Activated naive CD8-positive, alpha-beta T cell treated with anti-CD3 and anti-CD28 coated beads, Interleukin-2, amount 50 U/mL, for 24 hours (primary cell): Measurements from ENCODE around the gene FOXO6.
A peak's percentile ranks its signal among the peaks of the same experiment; 100 is the strongest.

Experiments
- ATAC-seq: fragments of 150-1000 bp; cut with Tn5 transposase; one replicate; pipeline ENCODE4 v1.10.0; 2021
- DNase-seq: peaks from one replicate; pipeline ENCODE4 v3.0.0; 2021
- H3K27ac Mint-ChIP-seq: one replicate; pipeline ENCODE4 v1.8.0; 2021; ENCODE audit warnings: mild to moderate bottlenecking, mixed read lengths
- H3K27me3 Mint-ChIP-seq: one replicate; pipeline ENCODE4 v1.8.0; 2021; ENCODE audit warnings: mixed read lengths
- H3K36me3 Mint-ChIP-seq: one replicate; pipeline ENCODE4 v1.8.0; 2021; ENCODE audit warnings: low read depth, mixed read lengths
- H3K4me1 Mint-ChIP-seq: one replicate; pipeline ENCODE4 v1.8.0; 2021; ENCODE audit warnings: mixed read lengths
- H3K4me3 Mint-ChIP-seq: one replicate; pipeline ENCODE4 v1.8.0; 2021; ENCODE audit warnings: mild to moderate bottlenecking, moderate library complexity, mixed read lengths
- H3K9me3 Mint-ChIP-seq: one replicate; pipeline ENCODE4 v1.8.0; 2021; ENCODE audit warnings: mixed read lengths

The FOXO6 gene

GRCh38 chr1:41364442-41365319, 3.4 kb downstream of the FOXO6 start:
- no peak for DNase-seq
- peak overlapping the region; percentile 6 for H3K4me3 Mint-ChIP-seq
- H3K4me1 Mint-ChIP-seq = peaks cover 16% of the 10 kb centered on the region
- H3K36me3 Mint-ChIP-seq = no peaks in the 10 kb centered on the region
- H3K27ac Mint-ChIP-seq = no peak overlapping the region
- ATAC-seq = no peak
- H3K27me3 Mint-ChIP-seq = peaks cover 51% of the 10 kb centered on the region
- H3K9me3 Mint-ChIP-seq = no peaks in the 10 kb centered on the region

DNA sequence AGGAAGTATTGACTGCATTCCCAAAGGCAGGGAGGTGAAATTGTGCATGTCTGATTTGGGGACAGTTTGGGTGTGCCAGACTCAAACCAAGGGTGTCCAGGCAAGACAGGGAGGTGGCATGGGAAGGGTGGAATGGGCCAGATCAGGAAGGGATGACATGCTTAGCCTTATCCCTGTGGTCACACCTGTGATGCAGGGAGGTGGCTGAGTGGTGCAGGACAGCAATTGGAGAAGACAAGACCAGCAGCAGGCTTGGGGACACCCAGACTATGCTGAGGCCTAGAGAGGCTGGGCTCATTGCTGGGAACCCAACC, 4.0 kb downstream of the FOXO6 start:
- ATAC-seq = no peak
- no peak for DNase-seq

DNA sequence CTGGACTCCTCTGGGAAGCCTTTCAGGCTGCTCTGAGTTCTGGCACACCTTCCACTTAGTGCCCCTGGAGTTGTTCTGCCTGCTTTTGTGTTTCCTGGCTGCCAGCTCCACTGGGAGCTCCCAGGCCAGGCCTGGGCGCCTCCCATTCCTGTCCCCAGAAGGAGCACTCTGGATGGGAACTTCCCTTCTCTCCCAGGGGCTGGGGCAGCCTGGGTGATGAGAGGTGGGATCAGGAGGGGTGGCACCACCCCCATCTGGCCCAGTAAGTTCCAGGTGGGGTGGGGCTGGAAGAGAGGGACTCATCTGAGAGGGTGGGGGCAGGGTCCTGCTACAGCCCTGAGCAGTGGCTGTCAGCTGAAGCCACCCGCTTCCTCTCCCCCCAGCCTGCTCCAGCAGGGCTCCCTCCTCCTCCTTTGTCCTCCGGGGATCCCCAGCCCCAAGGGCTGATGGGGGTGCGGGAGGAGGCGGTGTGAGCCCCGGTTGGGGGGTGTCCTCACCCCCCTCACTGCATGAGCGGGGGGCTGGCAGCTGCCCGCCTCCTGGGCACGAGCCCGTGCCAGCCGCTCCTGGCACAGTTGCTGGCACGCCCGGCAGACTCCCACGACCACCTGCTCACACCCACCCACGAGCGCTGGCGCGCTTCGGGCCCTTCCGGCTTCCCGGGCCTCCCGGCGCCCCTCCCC, 4.7 kb downstream of the FOXO6 start:
- H3K4me3 Mint-ChIP-seq = peak overlapping the region; percentile 11
- DNase-seq = no peak
- no peaks in the 10 kb centered on the region for H3K9me3 Mint-ChIP-seq
- no peaks in the 10 kb centered on the region for H3K36me3 Mint-ChIP-seq
- peaks cover 11% of the 10 kb centered on the region for H3K4me1 Mint-ChIP-seq
- H3K27ac Mint-ChIP-seq = no peak overlapping the region
- peaks cover 51% of the 10 kb centered on the region for H3K27me3 Mint-ChIP-seq
- ATAC-seq = no peak

More for the DNA sequence above, 4.0 kb downstream of the FOXO6 start:
- Mint-ChIP-seq H3K27ac (no peak overlapping the region), H3K4me1 (peaks cover 16% of the 10 kb centered on the region), H3K27me3 (peaks cover 51% of the 10 kb centered on the region), H3K36me3 (no peaks in the 10 kb centered on the region), H3K9me3 (no peaks in the 10 kb centered on the region), H3K4me3 (peak overlapping the region; percentile 6)

GRCh38 chr1:41366455-41367287, 5.4 kb downstream of the FOXO6 start:
- ATAC-seq = no peak
- no peak for DNase-seq
- peaks cover 11% of the 10 kb centered on the region for H3K4me1 Mint-ChIP-seq
- H3K36me3 Mint-ChIP-seq = no peaks in the 10 kb centered on the region
- no peak overlapping the region for H3K27ac Mint-ChIP-seq
- no peaks in the 10 kb centered on the region for H3K9me3 Mint-ChIP-seq
- H3K27me3 Mint-ChIP-seq = peaks cover 52% of the 10 kb centered on the region
- peak overlapping the region; percentile 56 for H3K4me3 Mint-ChIP-seq

DNA sequence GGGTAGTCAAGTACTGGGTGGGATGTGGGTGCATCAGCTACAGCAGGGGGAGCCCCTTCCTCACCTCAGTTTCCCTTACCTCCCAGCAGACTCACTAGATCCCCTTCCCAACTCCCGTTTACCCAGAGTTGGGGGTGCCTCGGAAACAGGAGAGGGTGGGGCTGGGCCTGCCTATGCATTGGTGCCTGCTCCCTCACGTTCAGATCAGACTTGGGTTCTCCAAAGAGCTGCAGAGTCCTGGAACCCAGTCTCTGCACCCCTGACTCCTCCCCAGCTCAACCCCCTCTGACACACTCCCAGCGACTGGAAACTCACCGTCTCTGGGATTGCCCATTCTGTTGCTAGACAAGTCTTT, 6.0 kb downstream of the FOXO6 start:
- H3K4me1 Mint-ChIP-seq = peaks cover 11% of the 10 kb centered on the region
- DNase-seq (no peak), ATAC-seq (no peak)
- no peaks in the 10 kb centered on the region for H3K9me3 Mint-ChIP-seq
- H3K36me3 Mint-ChIP-seq = no peaks in the 10 kb centered on the region
- H3K27ac Mint-ChIP-seq = no peak overlapping the region
- H3K4me3 Mint-ChIP-seq = no peak overlapping the region
- peaks cover 52% of the 10 kb centered on the region for H3K27me3 Mint-ChIP-seq

GRCh38 chr1:41368366-41368765, 7.1 kb downstream of the FOXO6 start:
- H3K4me1 Mint-ChIP-seq = peaks cover 11% of the 10 kb centered on the region

DNA sequence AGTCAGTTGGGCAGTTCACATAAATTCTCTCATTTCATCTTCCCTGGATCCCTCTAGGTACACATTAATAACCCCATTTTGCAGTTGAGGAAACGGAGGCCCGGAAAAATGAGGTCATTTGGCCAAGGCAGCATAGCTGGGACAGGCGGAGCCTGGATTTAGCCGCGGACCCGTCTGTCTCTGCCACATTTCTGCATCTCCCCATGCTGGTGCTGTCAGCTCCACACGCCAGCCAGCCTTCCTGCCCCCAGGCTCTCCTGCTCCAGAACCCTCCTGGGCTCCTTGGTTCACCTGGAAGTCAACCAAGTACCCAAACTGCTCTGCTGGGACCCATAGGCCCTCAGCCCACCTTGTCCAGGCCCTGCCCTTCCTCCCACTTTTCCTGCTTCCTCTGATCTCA, 7.6 kb downstream of the FOXO6 start:
- H3K9me3 Mint-ChIP-seq = no peaks in the 10 kb centered on the region
- DNase-seq = no peak
- H3K4me3 Mint-ChIP-seq = no peak overlapping the region

More at GRCh38 chr1:41368366-41368765, 7.1 kb downstream of the FOXO6 start:
- H3K9me3 Mint-ChIP-seq = no peaks in the 10 kb centered on the region
- no peaks in the 10 kb centered on the region for H3K36me3 Mint-ChIP-seq
- no peak overlapping the region for H3K4me3 Mint-ChIP-seq
- DNase-seq = no peak
- no peak for ATAC-seq
- H3K27me3 Mint-ChIP-seq = peaks cover 44% of the 10 kb centered on the region
- H3K27ac Mint-ChIP-seq = no peak overlapping the region

DNA sequence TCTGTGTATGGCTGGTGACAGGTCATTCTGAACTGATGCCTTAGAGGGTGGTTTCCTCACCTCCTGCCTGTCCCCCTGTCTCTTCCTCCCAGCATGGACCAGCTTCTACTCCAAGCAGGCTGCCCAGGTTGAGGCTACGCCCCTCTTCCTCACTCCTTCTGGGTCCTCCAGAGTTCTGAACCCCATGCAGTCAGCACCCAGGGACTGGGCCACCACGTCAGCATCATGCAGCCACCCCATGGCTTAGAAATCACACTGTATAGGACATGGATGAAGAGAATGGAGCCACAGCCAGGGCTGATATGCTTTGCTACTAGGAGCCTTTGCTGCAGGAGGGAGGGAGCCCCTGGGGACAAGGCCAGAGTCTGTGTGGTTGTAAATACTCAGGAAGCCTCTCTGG, 8.3 kb downstream of the FOXO6 start:
- no peak overlapping the region for H3K27ac Mint-ChIP-seq
- DNase-seq = no peak
- H3K27me3 Mint-ChIP-seq = peaks cover 35% of the 10 kb centered on the region
- H3K36me3 Mint-ChIP-seq = no peaks in the 10 kb centered on the region
- no peak overlapping the region for H3K4me3 Mint-ChIP-seq
- peaks cover 11% of the 10 kb centered on the region for H3K4me1 Mint-ChIP-seq
- ATAC-seq = no peak
- H3K9me3 Mint-ChIP-seq = no peaks in the 10 kb centered on the region

More for the DNA sequence above, 7.6 kb downstream of the FOXO6 start:
- no peak for ATAC-seq
- Mint-ChIP-seq H3K36me3 (no peaks in the 10 kb centered on the region), H3K27me3 (peaks cover 40% of the 10 kb centered on the region), H3K27ac (no peak overlapping the region), H3K4me1 (peaks cover 11% of the 10 kb centered on the region)

- H3K27ac Mint-ChIP-seq = no peak overlapping the region
- DNase-seq (no peak), ATAC-seq (no peak)
- H3K4me3 Mint-ChIP-seq = no peak overlapping the region
- peaks cover 29% of the 10 kb centered on the region for H3K27me3 Mint-ChIP-seq
- no peaks in the 10 kb centered on the region for H3K36me3 Mint-ChIP-seq
- H3K9me3 Mint-ChIP-seq = no peaks in the 10 kb centered on the region
- peaks cover 10% of the 10 kb centered on the region for H3K4me1 Mint-ChIP-seq
Measured at GRCh38 chr1:41370225-41370624, 9.0 kb downstream of the FOXO6 start.

- no peak for ATAC-seq
- H3K9me3 Mint-ChIP-seq = no peaks in the 10 kb centered on the region
- DNase-seq = no peak
- H3K4me3 Mint-ChIP-seq = no peak overlapping the region
- peaks cover 33% of the 10 kb centered on the region for H3K27me3 Mint-ChIP-seq
- H3K4me1 Mint-ChIP-seq = peaks cover 8% of the 10 kb centered on the region
- no peaks in the 10 kb centered on the region for H3K36me3 Mint-ChIP-seq
- H3K27ac Mint-ChIP-seq = no peak overlapping the region
Measured at GRCh38 chr1:41370756-41371420, 9.7 kb downstream of the FOXO6 start.

DNA sequence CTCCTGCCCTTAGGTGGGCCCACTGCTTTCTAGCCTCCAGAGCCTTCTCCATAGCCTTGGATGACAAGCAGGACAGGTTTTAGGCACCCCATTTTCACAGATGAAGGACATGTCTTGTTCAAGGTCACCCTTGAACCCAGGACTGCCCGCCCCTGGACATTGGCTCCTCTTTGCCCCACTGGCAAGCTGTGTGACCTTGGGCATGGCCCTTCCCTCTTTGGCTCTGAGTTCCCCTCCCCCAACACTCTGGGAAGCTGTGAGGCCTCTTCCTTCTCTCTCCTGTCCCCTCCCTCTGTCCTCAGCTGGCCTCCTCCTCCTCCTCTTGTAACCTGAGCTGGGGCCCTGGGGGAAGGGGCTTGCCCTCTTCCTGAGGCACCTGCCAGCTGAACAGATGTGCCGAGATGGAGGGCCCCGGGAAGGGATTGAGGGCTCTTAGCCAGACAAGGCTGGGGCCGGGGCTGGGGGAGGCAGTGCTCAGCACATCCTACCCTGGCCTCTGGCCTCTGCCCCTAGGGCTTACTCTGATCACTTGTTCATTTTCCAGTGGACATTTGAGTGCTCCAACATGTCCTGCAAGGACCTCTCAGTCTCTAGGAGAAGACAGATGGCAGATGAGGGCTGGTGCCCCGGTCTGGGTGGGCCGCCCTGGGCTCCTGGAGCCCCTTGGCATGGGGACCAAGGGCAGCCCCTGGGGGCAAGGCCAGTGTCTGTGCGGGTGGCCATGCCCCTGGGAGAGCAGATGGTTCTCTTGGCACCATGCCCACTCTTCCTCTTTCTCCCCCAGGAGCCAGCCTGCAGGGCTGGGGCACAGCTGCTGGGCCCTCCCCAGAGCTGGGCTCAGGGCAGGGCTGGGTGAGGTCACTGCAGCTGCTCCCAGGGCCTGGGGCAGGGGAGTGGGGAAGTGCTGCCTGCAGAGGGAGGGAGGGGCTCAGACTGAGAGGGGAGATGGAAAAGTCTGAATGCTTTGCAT, 10.7 kb downstream of the FOXO6 start:
- Mint-ChIP-seq H3K4me1 (peaks cover 5% of the 10 kb centered on the region), H3K27me3 (peaks cover 38% of the 10 kb centered on the region), H3K4me3 (no peak overlapping the region), H3K36me3 (no peaks in the 10 kb centered on the region), H3K27ac (no peak overlapping the region), H3K9me3 (no peaks in the 10 kb centered on the region)
- DNase-seq (no peak), ATAC-seq (no peak)

- Mint-ChIP-seq H3K27ac (no peak overlapping the region), H3K27me3 (peaks cover 34% of the 10 kb centered on the region), H3K4me3 (no peak overlapping the region), H3K36me3 (no peaks in the 10 kb centered on the region), H3K4me1 (no peaks in the 10 kb centered on the region), H3K9me3 (no peaks in the 10 kb centered on the region)
- DNase-seq (no peak), ATAC-seq (no peak)
Measured at GRCh38 chr1:41372600-41372993, 11.4 kb downstream of the FOXO6 start.

DNA sequence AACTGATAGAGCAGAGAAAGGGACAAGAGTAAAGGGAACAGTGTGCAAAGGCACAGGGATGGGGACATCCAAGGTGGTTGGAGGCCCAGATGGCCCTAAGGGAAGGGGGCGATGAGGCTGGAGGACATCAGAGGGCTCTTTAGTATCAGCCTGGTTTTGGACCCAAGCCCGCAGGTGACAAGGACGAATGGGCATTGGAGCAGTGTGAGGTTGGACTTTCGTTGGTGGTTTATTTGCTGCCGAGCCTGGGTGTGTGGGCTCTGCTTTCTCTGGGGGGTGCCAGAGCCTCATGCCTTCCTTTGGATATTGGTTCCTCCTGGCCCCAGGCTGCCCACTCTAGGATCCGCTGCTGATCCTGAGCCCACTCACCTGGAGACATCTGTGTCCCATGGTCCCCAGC, 12.1 kb downstream of the FOXO6 start:
- Mint-ChIP-seq H3K36me3 (no peaks in the 10 kb centered on the region), H3K27ac (no peak overlapping the region), H3K9me3 (no peaks in the 10 kb centered on the region), H3K4me1 (no peaks in the 10 kb centered on the region), H3K27me3 (peaks cover 34% of the 10 kb centered on the region), H3K4me3 (no peak overlapping the region)
- DNase-seq (no peak), ATAC-seq (no peak)
